Cerebellar nuclear complex (tissue), 1 donor: ENCODE measurements around the gene PDLIM5.
"Not testable (repeated sequence)": the region's sequence is repeated elsewhere in the genome, so short reads cannot be mapped to it uniquely, and the experiment has no call there.

Experiments used
- DNase-seq, 2 experiments: peaks; one replicate each; lab custom pipeline; 2025; lab: John Stamatoyannopoulos, UW

Gene PDLIM5

GRCh38 chr4:94595880-94596483, 144.2 kb downstream of the PDLIM5 start:
- no peak for DNase-seq

DNA sequence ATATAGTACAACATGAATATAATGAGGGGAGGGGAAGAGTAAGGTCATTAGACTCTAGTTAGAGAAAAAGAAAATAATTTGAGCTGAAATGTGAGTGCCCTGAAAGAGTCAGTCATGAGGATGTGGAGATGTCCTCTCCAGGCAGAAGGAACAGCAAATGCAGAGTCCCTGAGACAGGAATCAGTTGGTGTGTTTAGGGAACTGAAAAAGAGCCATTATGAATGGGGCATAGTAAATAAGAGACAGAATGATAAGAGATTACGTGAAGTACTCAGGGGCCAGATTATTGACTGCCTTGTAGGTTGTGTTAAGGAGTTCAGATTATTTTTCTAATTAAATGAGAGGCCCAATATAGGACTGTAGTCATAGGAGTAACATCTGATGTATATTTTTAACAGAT, 147.0 kb downstream of the PDLIM5 start:
- no peak for DNase-seq

- no peak for DNase-seq
These were observed 151.5 kb downstream of the PDLIM5 start for GRCh38 chr4:94603170-94603747.

DNA sequence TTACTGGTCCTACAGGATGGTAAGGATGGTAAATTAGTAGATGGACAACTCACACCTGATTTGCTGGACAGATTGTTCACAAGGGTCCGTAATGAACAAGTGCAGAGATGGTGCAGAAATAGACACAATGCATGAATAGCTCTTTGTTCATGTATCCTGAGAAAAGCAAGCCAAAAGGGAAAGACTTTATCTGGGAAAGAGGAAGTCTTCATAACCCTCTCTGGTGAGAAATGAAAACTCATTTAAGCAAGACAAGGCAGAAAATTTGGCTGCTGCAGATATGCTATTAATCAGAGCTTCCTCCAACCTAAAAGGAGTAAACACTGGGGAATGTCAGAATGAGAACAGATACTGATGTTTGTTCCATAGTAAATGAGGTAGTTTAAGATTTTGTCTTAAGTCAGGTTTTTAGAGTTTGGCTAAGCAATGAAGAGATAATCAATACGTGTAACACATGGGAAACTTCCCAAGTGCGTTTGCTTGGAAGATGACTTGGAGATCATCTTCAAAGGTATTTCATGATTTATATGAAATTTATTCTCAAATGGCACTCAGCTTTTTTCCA, 153.6 kb downstream of the PDLIM5 start:
- DNase-seq = no peak

DNA sequence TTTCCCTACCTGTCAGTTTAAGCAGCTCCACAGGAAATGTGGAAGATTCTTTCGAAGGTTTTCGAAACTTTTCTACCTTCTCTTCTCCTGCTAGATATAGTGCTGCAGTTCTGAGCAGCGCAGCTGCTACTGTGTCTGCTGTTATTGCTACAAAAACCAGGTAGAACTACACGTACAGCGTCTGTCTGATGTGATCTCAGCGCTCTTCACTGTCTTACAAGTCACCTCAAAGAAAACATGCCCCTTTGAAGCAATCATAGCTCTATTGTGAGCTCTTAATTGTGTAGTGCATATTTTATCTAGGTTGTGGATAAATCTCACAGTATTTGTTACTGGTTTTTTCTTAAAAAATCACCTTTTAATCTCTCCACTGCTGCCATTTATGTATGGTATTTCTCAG, 158.4 kb downstream of the PDLIM5 start:
- no peak for DNase-seq

- DNase-seq = no peak
These were observed 161.5 kb downstream of the PDLIM5 start for GRCh38 chr4:94613248-94613647.

GRCh38 chr4:94615451-94615850, 163.7 kb downstream of the PDLIM5 start:
- DNase-seq = no peak

DNA sequence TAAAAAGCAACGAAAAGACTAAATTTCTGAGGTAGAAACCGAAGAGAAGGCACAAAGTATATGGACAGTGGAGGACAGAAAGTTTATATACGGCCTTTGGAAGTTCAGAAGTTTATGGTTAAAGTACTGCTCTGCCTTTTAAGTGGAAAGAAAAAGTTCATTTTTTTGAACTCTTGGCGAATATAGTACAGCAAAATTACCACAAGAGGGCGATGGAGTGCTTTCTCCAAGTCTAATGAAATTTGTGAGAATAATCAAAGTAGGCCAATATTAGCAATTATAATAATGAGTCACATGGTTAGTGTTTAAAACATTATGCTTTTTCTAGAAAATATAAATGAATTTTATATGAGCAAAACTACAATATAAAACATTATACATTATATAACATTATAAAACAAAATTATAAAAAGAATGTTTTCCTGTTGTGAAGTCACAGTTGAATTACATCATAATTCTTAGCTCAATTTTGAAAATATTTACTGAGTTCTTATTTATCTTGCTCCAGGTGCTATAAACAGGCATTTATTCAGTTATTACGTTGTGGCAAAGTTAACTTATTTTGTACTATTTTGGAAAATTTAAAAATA, 169.8 kb downstream of the PDLIM5 start:
- no peak for DNase-seq

DNA sequence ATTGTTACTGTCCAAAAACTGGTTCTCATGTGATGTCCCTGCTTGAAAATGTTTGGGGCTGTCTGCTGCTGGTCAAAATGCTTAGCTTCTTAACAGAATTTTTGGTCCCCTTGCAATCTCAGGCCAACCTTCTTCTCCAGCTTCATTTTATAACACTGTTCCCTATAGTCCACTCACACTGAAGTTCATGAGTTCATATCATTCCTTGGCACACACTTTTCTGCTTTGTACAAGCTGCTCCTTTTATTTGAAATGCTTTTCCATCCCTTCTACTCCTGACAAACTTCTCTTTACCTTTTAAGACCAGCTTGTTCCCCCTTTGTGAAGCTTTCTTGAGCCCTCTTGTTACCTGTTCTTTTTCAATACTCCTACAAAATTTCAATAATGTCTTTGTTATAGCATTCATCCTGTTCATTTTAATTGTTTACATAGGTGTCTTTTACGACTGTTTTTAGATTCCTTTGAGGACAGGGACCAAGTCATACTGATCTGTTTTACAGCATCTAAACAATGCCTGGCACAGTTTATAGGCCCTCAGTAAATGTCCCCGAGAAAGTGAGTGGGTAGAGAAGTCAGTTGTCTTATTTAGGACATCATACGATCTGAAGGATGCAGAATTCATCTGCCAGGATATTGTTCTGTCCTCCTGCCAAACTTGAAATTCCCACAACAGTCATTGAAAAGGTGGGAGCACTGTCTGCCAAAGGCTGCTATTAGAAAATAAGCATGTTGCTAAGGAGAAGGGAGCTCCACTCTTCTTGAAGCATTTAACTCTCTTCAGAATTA, 171.6 kb downstream of the PDLIM5 start:
- DNase-seq = no peak

- DNase-seq = no peak
These were observed 175.2 kb downstream of the PDLIM5 start for GRCh38 chr4:94626942-94627341.

DNA sequence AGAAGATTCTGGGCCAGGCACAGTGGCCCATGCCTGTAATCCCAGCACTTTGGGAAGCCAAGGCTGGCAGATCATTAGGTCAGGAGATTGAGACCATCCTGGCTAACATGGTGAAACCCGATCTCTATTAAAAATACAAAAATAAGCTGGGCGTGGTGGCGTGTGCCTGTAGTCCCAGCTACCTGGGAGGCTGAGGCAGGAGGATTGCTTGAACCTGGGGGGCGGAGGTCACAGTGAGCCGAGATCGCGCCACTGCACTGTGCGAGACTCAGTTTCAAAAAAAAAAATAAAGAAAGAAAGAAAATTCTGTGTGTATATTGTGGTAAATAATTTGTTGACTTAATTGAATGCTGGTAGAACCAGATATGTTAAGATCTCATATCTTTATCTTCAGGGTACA, 177.3 kb downstream of the PDLIM5 start:
- not testable (repeated sequence) for DNase-seq

DNA sequence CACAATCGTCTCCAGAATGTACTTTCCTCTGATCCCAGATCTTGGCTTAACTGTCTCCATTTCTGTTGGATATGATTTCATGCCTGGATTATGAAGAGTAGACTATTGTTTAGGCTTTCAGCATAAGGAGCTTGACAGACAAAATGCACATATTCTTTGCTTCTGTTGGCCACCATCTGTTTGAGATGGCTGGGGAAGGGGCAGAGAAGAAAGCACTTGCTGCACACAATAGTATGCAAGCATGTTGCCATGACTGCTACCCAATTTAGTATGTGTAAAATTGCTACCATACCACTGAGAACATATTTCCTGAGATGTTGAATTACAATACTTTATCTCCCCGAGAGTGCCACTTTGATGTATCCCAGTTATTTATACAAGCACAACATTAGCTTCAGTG, 178.1 kb downstream of the PDLIM5 start:
- no peak for DNase-seq

DNA sequence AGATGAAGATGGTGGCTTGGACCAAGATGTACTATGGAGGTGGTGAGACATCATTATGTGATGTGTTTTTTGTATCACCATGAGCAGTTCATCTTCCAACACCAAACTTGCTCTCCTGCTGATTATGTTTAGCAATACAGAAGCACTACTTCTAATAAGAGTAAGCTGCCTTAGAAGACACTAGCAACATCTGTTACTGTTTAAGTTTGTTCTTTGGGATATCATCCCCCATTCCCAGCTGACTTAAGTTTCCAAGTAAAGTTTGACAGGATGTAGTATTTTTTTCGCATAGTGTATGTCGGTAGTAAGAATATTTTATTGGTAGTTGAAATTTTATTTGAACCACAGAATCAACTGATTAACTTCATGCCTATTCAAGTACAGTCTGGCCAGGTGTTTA, 182.5 kb downstream of the PDLIM5 start:
- DNase-seq = no peak

GRCh38 chr4:94635177-94635576, 183.4 kb downstream of the PDLIM5 start:
- DNase-seq = no peak

GRCh38 chr4:94636004-94636403, 184.3 kb downstream of the PDLIM5 start:
- DNase-seq = no peak

GRCh38 chr4:94639298-94639697, 187.6 kb downstream of the PDLIM5 start:
- no peak for DNase-seq

- no peak for DNase-seq
These were observed 188.4 kb downstream of the PDLIM5 start for GRCh38 chr4:94640151-94640550.

DNA sequence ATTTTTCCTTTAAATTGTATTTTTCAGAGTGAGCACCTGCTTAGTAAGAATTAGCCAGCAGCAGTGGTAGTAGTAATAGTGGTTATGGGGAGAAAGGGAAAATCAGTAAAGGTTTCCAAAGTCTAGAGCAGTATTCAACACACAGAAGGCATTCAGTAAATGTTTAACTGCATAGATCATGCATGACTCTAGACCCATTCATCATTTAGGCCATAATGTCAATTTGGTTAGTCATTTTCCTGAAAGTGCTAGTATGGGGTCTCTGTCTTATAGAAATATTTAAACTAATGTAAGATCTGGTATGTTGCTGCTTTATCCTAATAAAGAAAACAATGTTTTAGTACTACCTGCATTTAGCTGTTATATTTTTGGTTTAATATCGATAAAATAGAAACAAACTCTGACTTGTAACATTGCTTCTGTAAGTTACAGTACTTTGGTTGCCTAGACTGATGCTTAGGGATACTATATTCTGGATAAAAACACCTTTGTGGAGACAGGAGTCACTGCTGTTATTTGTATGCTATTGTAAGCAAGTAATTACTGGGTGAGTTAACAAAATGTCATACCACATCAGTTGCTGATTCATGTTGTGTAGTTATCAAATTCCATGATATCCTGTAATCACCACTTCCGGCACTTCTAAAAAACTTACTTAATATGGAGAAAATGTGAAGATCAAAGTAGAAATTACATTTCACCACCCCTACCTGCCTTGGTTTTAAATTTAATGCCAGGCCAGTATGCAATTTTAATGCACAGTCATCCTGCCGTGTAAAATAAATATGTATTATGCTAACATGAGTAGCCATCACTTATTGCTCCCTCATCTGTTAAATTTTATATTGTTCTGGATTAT, 190.2 kb downstream of the PDLIM5 start:
- no peak for DNase-seq

DNA sequence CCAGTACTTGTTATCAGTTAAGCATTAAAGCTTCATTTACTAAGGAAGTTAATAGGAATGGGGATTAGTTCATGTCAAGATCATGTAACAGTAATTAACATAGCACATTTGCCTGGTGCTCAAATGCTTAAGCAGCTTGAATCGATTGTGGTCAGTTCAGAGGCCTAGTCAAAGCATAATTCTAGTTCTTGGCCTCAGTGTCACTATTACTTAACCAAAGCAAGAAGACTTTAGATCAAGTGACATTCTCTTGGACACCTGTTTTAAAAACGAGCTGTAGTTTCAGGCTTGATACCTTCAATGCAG, 190.8 kb downstream of the PDLIM5 start:
- DNase-seq = no peak

DNA sequence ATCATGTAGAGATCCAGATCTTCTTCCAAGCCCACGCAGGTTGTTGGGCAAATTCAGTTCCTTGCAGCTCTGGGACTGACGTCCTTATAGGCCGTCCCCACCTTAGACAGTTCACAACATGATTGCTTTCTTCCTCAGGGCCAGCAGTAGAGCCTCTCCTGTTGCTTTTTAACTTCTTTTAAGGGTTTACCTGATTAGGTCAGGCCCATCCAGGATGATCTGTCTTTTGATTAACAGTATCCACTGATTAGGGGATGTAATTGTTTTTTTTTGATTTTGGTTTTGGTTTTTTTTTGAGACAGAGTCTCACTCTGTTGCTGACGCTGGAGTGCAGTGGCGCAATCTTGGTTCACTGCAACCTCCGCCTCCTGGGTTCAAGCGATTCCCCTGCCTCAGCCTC, 197.0 kb downstream of the PDLIM5 start:
- no peak for DNase-seq

DNA sequence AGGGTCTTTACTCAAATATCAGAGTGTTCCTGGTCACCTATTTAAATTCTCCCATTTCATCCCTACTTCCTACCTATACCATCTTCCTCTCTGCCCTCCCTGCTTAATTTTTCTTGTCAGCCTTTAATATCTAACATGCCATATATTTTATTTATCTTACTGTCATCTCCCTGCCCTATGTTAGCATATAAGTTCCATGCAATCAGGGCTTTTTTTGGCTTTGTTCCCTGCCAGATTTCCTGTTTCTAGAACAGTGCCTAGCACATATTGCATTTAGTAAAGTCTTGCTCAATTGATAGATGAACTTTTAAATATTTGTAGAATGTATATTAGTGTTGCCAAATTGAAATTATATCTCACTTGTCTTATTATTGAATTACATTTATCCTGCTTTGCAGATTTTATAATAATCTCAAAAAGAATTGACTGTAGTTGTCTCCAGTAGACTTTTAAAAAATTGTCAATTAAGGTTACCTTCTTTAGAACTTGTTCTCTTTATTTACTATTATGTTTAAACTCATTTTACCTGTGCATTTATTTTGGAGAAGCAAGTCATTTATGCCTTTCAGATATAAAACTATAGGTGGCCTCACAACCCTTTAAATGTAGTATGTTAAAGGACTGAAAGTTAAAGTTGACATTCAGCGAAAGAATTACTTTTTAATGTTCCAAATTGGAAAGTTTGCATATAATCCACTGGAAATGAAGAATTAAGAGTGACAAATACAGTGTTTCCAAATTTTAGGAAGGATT, 197.8 kb downstream of the PDLIM5 start:
- DNase-seq = no peak
